ENCODE results near the gene BTG3.

DNA sequence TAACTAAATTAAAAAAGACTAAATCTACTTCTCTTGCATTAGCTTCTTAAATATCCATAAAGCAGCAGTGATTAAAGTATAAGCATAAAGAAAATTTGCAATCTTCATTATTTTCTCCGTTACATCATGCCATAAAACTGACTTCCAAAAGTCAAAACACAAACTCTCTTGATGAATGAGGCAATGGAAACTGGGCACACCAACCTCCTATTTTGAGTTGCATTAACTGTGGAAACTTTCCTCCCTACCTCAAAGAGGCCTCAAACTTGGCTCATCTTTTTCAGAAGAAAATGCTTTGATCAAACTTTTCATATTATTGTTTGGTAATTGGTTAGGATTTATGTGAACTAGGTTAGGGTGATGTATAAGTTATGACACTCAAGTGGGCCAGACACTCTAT is 4.1 kb upstream of the BTG3 start:
- TF ChIP-seq POLR2A (IDR thresholded peaks at IDR 0.05): no peak
- TF ChIP-seq CTCF (IDR thresholded peaks at IDR 0.05): no peak

Measured in right lobe of liver (tissue), 4 donors.